Parathyroid adenoma (tissue), 2 donors: ENCODE measurements around the gene KLHL29.
"Not testable (repeated sequence)": the region's sequence is repeated elsewhere in the genome, so short reads cannot be mapped to it uniquely, and the experiment has no call there.

Experiments
- H2AFZ ChIP-seq: fragments of 300-600 bp; sonication (generic); one replicate; pipeline ENCODE4 v1.7.0; 2017; ENCODE audit warnings: antibody characterized with exemption, mild to moderate bottlenecking
- H3K27ac ChIP-seq: fragments of 300-600 bp; sonication (generic); one replicate; pipeline ENCODE4 v1.7.0; 2017
- H3K27me3 ChIP-seq: fragments of 300-600 bp; sonication (generic); one replicate; pipeline ENCODE4 v1.7.0; 2017; ENCODE audit warnings: low read length; ENCODE audit not compliant: control insufficient read depth, insufficient read depth
- H3K36me3 ChIP-seq: fragments of 300-600 bp; sonication (generic); one replicate; pipeline ENCODE4 v1.7.0; 2017; ENCODE audit warnings: low read length; ENCODE audit not compliant: control insufficient read depth, insufficient read depth
- H3K4me1 ChIP-seq: fragments of 300-600 bp; sonication (generic); one replicate; pipeline ENCODE4 v1.7.0; 2017; ENCODE audit warnings: control low read depth
- H3K4me2 ChIP-seq: fragments of 300-600 bp; sonication (generic); one replicate; pipeline ENCODE4 v1.7.0; 2017; ENCODE audit warnings: low read length
- H3K4me3 ChIP-seq: fragments of 300-600 bp; sonication (generic); one replicate; pipeline ENCODE4 v1.7.0; 2017; ENCODE audit warnings: low read depth, low read length
- H3K79me2 ChIP-seq: fragments of 300-600 bp; sonication (generic); one replicate; pipeline ENCODE4 v1.7.0; 2017; ENCODE audit warnings: control low read depth
- H3K9ac ChIP-seq: fragments of 300-600 bp; sonication (generic); one replicate; pipeline ENCODE4 v1.7.0; 2017; ENCODE audit warnings: mild to moderate bottlenecking
- H3K9me3 ChIP-seq: fragments of 300-600 bp; sonication (generic); one replicate; pipeline ENCODE4 v1.7.0; 2017; ENCODE audit warnings: low read length; ENCODE audit not compliant: control insufficient read depth
- TF ChIP-seq, protein P1 (sequence below): fragments of 300-600 bp; sonication (generic); IDR thresholded peaks from one replicate; pipeline ENCODE4 v1.7.0; 2017; ENCODE audit warnings: antibody characterized with exemption, mild to moderate bottlenecking
- donor health status: primary hyperparathyroidism.

KLHL29 gene

DNA sequence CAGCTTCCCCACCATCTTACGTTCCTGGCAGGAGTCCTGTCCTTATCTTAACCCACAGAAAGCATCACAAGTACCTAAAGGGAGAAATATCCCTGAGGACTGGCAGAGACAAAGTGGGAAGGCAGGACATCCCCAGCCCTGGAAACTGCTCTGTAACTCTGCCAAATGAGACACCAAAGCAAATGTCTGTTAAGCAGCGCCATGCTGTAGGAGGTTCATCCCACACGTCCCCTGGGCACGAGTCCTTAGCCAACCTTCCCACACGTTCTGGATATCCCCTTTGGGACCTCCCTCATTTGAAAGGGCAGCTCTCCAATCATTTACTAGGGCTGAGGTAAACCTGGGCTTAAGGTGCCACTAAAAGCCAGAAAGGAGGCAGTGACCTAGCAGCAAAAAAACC is 334.7 kb downstream of the KLHL29 start:
- H3K27me3 ChIP-seq: no peaks in the 10 kb centered on the region
- no peak overlapping the region for H3K27ac ChIP-seq
- no peak overlapping the region for H2AFZ ChIP-seq
- no peak overlapping the region for H3K9ac ChIP-seq
- no peak overlapping the region for H3K4me2 ChIP-seq
- peaks cover 6% of the 10 kb centered on the region for H3K79me2 ChIP-seq
- TF ChIP-seq, protein P1, sequence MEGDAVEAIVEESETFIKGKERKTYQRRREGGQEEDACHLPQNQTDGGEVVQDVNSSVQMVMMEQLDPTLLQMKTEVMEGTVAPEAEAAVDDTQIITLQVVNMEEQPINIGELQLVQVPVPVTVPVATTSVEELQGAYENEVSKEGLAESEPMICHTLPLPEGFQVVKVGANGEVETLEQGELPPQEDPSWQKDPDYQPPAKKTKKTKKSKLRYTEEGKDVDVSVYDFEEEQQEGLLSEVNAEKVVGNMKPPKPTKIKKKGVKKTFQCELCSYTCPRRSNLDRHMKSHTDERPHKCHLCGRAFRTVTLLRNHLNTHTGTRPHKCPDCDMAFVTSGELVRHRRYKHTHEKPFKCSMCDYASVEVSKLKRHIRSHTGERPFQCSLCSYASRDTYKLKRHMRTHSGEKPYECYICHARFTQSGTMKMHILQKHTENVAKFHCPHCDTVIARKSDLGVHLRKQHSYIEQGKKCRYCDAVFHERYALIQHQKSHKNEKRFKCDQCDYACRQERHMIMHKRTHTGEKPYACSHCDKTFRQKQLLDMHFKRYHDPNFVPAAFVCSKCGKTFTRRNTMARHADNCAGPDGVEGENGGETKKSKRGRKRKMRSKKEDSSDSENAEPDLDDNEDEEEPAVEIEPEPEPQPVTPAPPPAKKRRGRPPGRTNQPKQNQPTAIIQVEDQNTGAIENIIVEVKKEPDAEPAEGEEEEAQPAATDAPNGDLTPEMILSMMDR: no peak
- H3K4me1 ChIP-seq: peaks cover 4% of the 10 kb centered on the region
- H3K9me3 ChIP-seq: no peaks in the 10 kb centered on the region
- no peak overlapping the region for H3K4me3 ChIP-seq
- no peaks in the 10 kb centered on the region for H3K36me3 ChIP-seq

DNA sequence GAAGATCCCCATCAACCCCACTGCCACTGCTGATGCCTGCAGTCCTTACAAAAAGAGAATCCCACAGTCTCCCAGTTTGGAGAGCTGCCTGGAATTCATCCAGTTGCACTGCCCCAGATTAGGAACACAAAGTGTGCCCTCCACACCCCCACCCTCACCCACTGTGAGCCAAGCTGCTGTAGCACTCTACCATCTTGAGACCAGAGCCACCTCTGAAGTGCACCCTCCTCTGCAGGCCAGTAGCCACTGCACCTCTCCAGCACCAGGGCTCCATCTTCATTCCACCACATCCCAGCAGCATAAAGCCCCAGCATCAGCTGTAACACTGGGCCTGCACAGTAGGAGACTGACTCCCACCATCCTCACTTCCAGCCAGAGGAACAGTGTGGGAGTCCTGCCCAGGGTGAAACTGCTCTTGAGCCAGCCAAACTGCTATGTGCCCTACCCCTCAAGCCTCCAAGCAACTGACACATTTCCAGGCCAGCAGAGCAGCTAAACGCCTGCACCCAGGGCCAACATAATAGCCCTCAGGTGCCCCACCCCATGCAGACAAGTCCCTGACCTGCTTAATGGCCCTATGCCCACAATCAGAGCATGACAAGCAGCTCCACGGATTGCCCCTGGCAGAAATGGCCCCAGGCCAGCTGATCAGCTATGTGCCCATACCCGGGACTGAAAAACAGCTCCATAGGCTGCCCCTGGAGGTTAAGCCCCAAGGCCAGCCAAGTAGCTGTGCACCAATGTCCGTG is 335.9 kb downstream of the KLHL29 start:
- H3K27ac ChIP-seq: no peak overlapping the region
- H3K4me3 ChIP-seq: no peak overlapping the region
- no peaks in the 10 kb centered on the region for H3K27me3 ChIP-seq
- no peaks in the 10 kb centered on the region for H3K36me3 ChIP-seq
- H2AFZ ChIP-seq: no peak overlapping the region
- no peak overlapping the region for H3K9ac ChIP-seq
- TF ChIP-seq, protein P1: no peak
- H3K4me1 ChIP-seq: peaks cover 4% of the 10 kb centered on the region
- H3K4me2 ChIP-seq: no peak overlapping the region
- peaks cover 6% of the 10 kb centered on the region for H3K79me2 ChIP-seq
- no peaks in the 10 kb centered on the region for H3K9me3 ChIP-seq

DNA sequence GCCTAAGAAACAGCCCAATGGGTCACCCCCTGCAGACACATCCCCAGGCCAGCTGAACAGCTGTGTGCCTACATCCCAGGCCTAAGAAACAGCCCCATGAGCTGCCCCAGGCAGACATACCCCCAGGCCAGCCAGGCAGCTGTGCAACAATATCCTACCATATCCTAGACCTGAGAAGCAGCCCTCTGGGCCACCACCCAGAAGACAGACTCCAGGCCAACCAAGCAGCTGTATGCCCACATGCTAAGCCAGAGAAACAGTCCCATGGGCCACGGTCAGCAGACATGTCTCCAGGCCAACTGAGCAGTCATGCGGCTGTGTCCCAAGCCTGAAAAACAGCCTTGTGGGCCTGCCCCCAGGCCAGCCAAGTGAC is 336.5 kb downstream of the KLHL29 start:
- Histone ChIP-seq H3K4me1 (peaks cover 4% of the 10 kb centered on the region), H3K9me3 (no peaks in the 10 kb centered on the region), H3K27ac (no peak overlapping the region), H3K36me3 (no peaks in the 10 kb centered on the region), H3K9ac (no peak overlapping the region), H3K27me3 (no peaks in the 10 kb centered on the region), H2AFZ (no peak overlapping the region), H3K4me3 (no peak overlapping the region), H3K4me2 (no peak overlapping the region), H3K79me2 (peaks cover 6% of the 10 kb centered on the region)
- TF ChIP-seq, protein P1: no peak

DNA sequence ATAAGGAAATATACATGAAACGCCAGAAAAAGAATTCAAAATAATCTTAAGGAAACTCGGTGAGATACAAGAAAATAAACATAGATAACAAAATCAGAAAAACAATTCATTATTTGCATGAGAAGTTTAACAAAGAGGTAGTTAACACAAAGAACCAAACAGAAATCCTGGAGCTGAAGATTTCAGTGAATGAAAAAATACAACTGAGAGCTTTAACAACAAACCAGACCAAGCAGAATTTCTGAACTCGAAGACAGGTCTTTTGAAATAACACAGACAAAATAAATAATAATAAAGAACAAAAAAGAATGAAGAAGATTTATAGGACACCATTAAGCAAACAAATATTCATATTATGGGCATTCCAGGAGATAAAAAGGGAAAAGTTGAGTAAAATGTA is 337.3 kb downstream of the KLHL29 start:
- Histone ChIP-seq H3K4me2 (no peak overlapping the region), H3K27me3 (no peaks in the 10 kb centered on the region), H3K27ac (no peak overlapping the region), H3K36me3 (no peaks in the 10 kb centered on the region), H3K9me3 (no peaks in the 10 kb centered on the region), H3K4me1 (peaks cover 4% of the 10 kb centered on the region), H3K4me3 (no peak overlapping the region), H3K9ac (no peak overlapping the region), H3K79me2 (peaks cover 6% of the 10 kb centered on the region), H2AFZ (no peak overlapping the region)
- TF ChIP-seq, protein P1: no peak

DNA sequence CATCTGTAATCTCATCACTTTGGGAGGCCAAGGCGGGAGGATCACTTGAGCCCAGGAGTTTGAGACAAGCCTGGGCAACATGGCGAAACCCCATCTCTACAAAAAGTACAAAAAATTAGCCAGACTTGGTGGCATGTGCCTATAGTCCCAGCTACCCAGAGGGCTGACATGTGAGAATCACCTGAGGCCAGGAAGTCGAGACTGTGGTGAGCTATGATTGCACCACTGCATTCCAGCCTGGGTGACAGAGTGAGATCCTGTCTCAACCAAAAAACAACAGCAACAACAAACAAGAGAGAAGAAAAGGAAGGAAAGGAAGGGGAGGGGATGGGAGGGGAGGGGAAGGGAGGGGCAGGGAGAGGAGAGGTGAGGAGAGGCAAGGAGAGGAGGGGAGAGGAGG is 338.1 kb downstream of the KLHL29 start:
- H2AFZ ChIP-seq, H3K27ac ChIP-seq, H3K36me3 ChIP-seq, H3K27me3 ChIP-seq, H3K79me2 ChIP-seq, H3K4me3 ChIP-seq, H3K4me1 ChIP-seq, H3K4me2 ChIP-seq, H3K9ac ChIP-seq, H3K9me3 ChIP-seq: not testable (repeated sequence)
